Kidney (tissue), 14 donors: ENCODE results near the gene DIRAS2. TPM values are rescaled to one million over a fixed set of nuclear protein-coding genes. Genes with fewer than 3 reads are reported as not detected.

ENCODE experiments used
- DNase-seq, 5 donors: peaks; one replicate each; pipeline ENCODE4 v3.0.0-alpha.2; 2013 to 2020
- FAIRE-seq: peaks from 2 replicates; lab custom pipeline; 2012; peaks lifted over from hg19 to GRCh38; lab: Jason Lieb, UNC
- H3K27ac ChIP-seq, 2 donors: one replicate each; pipeline ENCODE4 v1.7.0; 2013; ENCODE audit warnings: low read depth in 2 of 2, low read length in 2 of 2, inconsistent platforms in 1 of 2
- H3K27me3 ChIP-seq: one replicate; pipeline ENCODE4 v1.7.1; 2013; ENCODE audit warnings: low read length, inconsistent platforms; ENCODE audit not compliant: control insufficient read depth, insufficient read depth
- H3K36me3 ChIP-seq, 3 donors: one replicate each; pipeline versions ENCODE4 v1.7.0 to v1.7.1; 2013; ENCODE audit warnings: low read length in 3 of 3, control low read depth in 1 of 3, inconsistent platforms in 1 of 3; ENCODE audit not compliant: insufficient read depth in 3 of 3, control insufficient read depth in 2 of 3
- H3K4me1 ChIP-seq, 3 donors: one replicate each; pipeline versions ENCODE4 v1.7.0 to v1.7.1; 2013; ENCODE audit warnings: low read length in 3 of 3, inconsistent platforms in 1 of 3, low read depth in 1 of 3; ENCODE audit not compliant: control insufficient read depth in 2 of 3, insufficient read depth in 2 of 3
- H3K4me3 ChIP-seq, 3 donors: one replicate each; pipeline versions ENCODE4 v1.7.0 to v1.8.1; 2013; ENCODE audit warnings: low read length in 3 of 3, control low read depth in 1 of 3, inconsistent platforms in 1 of 3
- H3K9ac ChIP-seq, 3 donors: one replicate each; pipeline versions ENCODE4 v1.7.0 to v1.7.1; 2013; ENCODE audit warnings: low read length in 3 of 3, control low read depth in 1 of 3, inconsistent platforms in 1 of 3
- H3K9me3 ChIP-seq, 3 donors: one replicate each; pipeline versions ENCODE4 v1.7.0 to v1.7.1; 2013; ENCODE audit warnings: low read length in 3 of 3, control low read depth in 1 of 3, inconsistent platforms in 1 of 3; ENCODE audit not compliant: control insufficient read depth in 2 of 3, insufficient read depth in 1 of 3
- intact Hi-C: fragments of 100-400 bp; cut with DNase I; formaldehyde crosslinking; loops from one replicate; pipeline ENCODE4 v1.11.1; 2022
- polyA plus RNA-seq: library from polyadenylated mRNA; stranded (reverse); fragments of 350-450 nt; fragmentation: Illumina TruSeq; extraction: RNeasy Lipid Tissue Mini Kit (QIAGEN cat#74804); gene quantifications from one replicate; pipeline ENCODE4 v1.2.3, GENCODE V29; 2014; ENCODE audit warnings: low read depth, low replicate concordance; ENCODE audit not compliant: insufficient read depth
- total RNA-seq: library from RNA; stranded (reverse); fragmentation: NEBNext Ultra II Directional; extraction: Animal tissue kit (Norgen Biotek cat#: 25700); gene quantifications from one replicate; pipeline ENCODE4 v1.2.1, GENCODE V29; 2021
- TF ChIP-seq, protein P1 (sequence below): IDR thresholded peaks from 3 replicates; pipeline ENCODE4 v1.5.1; 2012; ENCODE audit warnings: mild to moderate bottlenecking, moderate library complexity, borderline replicate concordance; ENCODE audit not compliant: insufficient read depth; ENCODE audit errors: extremely low read depth
- donor health status: control.
- donor health status: control.
- donor health status: control.
- donor health status: control.
- donor health status: control.
- donor health status: DM: yes; HTN: yes; CAD: no.
- donor health status: Normal renal cell carcinoma (clear cell type).

Gene DIRAS2
- total and polyA plus RNA-seq, 2 donors from 2014 or later: 0.98 to 1.0 TPM

- H3K9me3 ChIP-seq: no peaks in the 10 kb centered on the region
- no peak overlapping the region for H3K4me3 ChIP-seq
- DNase-seq (no peak), FAIRE-seq (no peak)
- TF ChIP-seq, protein P1, sequence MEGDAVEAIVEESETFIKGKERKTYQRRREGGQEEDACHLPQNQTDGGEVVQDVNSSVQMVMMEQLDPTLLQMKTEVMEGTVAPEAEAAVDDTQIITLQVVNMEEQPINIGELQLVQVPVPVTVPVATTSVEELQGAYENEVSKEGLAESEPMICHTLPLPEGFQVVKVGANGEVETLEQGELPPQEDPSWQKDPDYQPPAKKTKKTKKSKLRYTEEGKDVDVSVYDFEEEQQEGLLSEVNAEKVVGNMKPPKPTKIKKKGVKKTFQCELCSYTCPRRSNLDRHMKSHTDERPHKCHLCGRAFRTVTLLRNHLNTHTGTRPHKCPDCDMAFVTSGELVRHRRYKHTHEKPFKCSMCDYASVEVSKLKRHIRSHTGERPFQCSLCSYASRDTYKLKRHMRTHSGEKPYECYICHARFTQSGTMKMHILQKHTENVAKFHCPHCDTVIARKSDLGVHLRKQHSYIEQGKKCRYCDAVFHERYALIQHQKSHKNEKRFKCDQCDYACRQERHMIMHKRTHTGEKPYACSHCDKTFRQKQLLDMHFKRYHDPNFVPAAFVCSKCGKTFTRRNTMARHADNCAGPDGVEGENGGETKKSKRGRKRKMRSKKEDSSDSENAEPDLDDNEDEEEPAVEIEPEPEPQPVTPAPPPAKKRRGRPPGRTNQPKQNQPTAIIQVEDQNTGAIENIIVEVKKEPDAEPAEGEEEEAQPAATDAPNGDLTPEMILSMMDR: no peak
- H3K36me3 ChIP-seq: no peaks in the 10 kb centered on the region
- H3K27ac ChIP-seq: no peak overlapping the region
- H3K4me1 ChIP-seq: no peaks in the 10 kb centered on the region
- no peaks in the 10 kb centered on the region for H3K27me3 ChIP-seq
- intact Hi-C loops: no loop called here
- no peak overlapping the region for H3K9ac ChIP-seq
Measured at GRCh38 chr9:90598191-90598590, 44.4 kb downstream of the DIRAS2 start.

DNA sequence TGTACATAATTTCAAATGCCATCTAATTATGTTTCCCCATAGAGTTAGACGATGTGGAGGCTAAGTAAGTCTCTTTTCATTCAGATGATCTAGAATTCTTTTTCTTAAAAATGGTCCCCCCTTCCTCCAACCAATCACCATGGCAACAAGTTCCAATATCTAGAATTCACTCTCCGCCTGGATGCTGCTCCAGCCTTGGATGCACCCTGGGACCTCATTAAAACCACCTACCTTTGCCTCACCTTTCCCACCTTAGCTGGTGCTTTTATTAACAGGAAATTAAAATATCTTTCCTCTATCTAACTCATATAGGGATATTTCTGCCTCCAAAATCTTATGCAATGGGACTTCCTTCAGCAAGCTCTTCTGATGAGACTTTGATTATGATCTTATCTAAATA is 49.0 kb downstream of the DIRAS2 start:
- no peak for FAIRE-seq
- Histone ChIP-seq H3K4me1 (no peaks in the 10 kb centered on the region), H3K27me3 (no peaks in the 10 kb centered on the region), H3K4me3 (no peak overlapping the region), H3K9ac (no peak overlapping the region), H3K27ac (no peak overlapping the region), H3K36me3 (no peaks in the 10 kb centered on the region), H3K9me3 (no peaks in the 10 kb centered on the region)
- intact Hi-C loops: no loop called here
- TF ChIP-seq, protein P1: no peak
- DNase-seq: no peak

DNA sequence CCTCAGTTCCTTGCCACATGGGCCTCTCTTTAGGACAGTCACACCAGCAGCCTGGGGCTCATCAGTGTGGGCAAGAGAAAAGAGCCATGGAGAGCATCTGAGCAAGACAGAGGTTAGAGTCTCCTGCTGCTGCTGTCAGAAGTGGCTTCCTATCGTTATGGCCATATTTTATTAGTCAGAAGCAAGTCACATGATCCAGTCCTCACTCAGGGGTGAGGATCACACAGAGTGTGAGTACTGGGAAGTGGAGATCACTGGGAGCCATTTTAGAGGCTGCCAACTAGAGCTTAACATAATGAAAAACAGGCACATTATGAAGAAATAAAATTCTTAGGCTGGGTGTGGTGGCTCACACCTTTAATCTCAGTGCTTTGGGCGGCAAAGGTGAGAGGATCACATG is 62.0 kb downstream of the DIRAS2 start:
- Histone ChIP-seq H3K4me3 (no peak overlapping the region), H3K9ac (no peak overlapping the region), H3K9me3 (no peaks in the 10 kb centered on the region), H3K36me3 (no peaks in the 10 kb centered on the region), H3K27me3 (no peaks in the 10 kb centered on the region), H3K4me1 (no peaks in the 10 kb centered on the region), H3K27ac (no peak overlapping the region)
- intact Hi-C loops: no loop called here
- DNase-seq: no peak
- TF ChIP-seq, protein P1: no peak
- FAIRE-seq: no peak

DNA sequence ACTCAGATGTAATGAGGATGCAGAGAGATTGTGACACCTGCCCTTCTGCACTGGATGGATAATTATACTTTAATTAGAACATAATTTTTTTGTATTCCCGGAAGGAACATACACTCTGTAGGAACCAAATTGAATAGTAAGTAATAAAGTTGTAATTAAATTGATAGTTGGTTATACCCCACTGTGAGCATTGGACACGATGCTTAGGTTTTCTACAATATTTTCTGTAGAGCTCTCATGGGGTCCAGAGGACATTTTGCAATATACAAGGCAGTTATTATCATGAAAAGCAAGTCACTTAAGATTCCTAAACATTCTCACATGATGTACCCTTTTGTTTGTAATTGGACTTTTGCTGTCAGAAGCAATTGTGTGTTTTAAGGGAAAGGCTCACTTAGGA is 63.4 kb downstream of the DIRAS2 start:
- Histone ChIP-seq H3K27ac (no peak overlapping the region), H3K9me3 (no peaks in the 10 kb centered on the region), H3K4me1 (no peaks in the 10 kb centered on the region), H3K9ac (no peak overlapping the region), H3K36me3 (no peaks in the 10 kb centered on the region), H3K4me3 (no peak overlapping the region), H3K27me3 (no peaks in the 10 kb centered on the region)
- no peak for DNase-seq
- no peak for FAIRE-seq
- TF ChIP-seq, protein P1: no peak
- intact Hi-C loops: no loop called here
